Activated B cell treated with CpG ODN at 0.5 μM for 24 hours (primary cell): ENCODE results near the gene NKIRAS1. TPM values are rescaled to one million over a fixed set of nuclear protein-coding genes. Genes with fewer than 3 reads are reported as not detected.
"Not testable (repeated sequence)": the region's sequence is repeated elsewhere in the genome, so short reads cannot be mapped to it uniquely, and the experiment has no call there.

Source experiments
- ATAC-seq: fragments of 200-7000 bp; cut with Tn5 transposase; one replicate; pipeline ENCODE4 v1.10.0; 2021; ENCODE audit warnings: low read depth, mild to moderate bottlenecking, moderate library complexity
- CTCF ChIA-PET: fragments of 350-600 bp; sonication (Branson Sonifier 250); formaldehyde crosslinking; loops from one replicate; lab custom pipeline; 2021; ENCODE audit warnings: antibody characterized with exemption; lab: Charles Lee
- POLR2A ChIA-PET: fragments of 350-600 bp; sonication (Branson Sonifier 250); formaldehyde crosslinking; loops from one replicate; lab custom pipeline; 2021; ENCODE audit warnings: antibody characterized with exemption; lab: Charles Lee
- DNase-seq: peaks from one replicate; pipeline ENCODE4 v3.0.0; 2022
- H3K27ac Mint-ChIP-seq: one replicate; pipeline ENCODE4 v1.8.0; 2020; ENCODE audit warnings: mixed read lengths
- H3K27me3 Mint-ChIP-seq: one replicate; pipeline ENCODE4 v1.8.0; 2021; ENCODE audit warnings: mixed read lengths
- H3K36me3 Mint-ChIP-seq: one replicate; pipeline ENCODE4 v1.8.0; 2021; ENCODE audit warnings: low read depth, mixed read lengths
- H3K4me1 Mint-ChIP-seq: one replicate; pipeline ENCODE4 v1.8.0; 2021; ENCODE audit warnings: mixed read lengths
- H3K4me3 Mint-ChIP-seq: one replicate; pipeline ENCODE4 v1.8.0; 2020; ENCODE audit warnings: mild to moderate bottlenecking, mixed read lengths
- H3K9me3 Mint-ChIP-seq: one replicate; pipeline ENCODE4 v1.8.0; 2020; ENCODE audit warnings: mixed read lengths
- CTCF ChIP-seq: fragments of 200-600 bp; IDR thresholded peaks from one replicate; pipeline ENCODE4 v1.8.0; 2022; ENCODE audit warnings: antibody characterized with exemption, mild to moderate bottlenecking
- intact Hi-C: fragments of 100-400 bp; cut with micrococcal nuclease; formaldehyde crosslinking; loops from one replicate; pipeline ENCODE4 v1.15.1; 2024
- total RNA-seq: library from RNA; stranded (reverse); gene quantifications from 2 replicates; pipeline ENCODE4 v1.2.3, GENCODE V29; 2022

NKIRAS1 gene
- total RNA-seq, 1 donor from 2014 or later = 3.4 TPM

- H3K9me3 Mint-ChIP-seq = no peaks in the 10 kb centered on the region
- no peak overlapping the region for H3K27ac Mint-ChIP-seq
- ATAC-seq (no peak), DNase-seq (no peak)
- intact Hi-C loops = no loop called here
- no peak overlapping the region for H3K4me3 Mint-ChIP-seq
- H3K27me3 Mint-ChIP-seq = no peaks in the 10 kb centered on the region
- no peak for TF ChIP-seq CTCF
- ChIA-PET CTCF (no interaction called here), POLR2A (no interaction called here)
- peaks cover 70% of the 10 kb centered on the region for H3K4me1 Mint-ChIP-seq
- peaks cover 23% of the 10 kb centered on the region for H3K36me3 Mint-ChIP-seq
Measured at GRCh38 chr3:23861689-23862088, 55.1 kb downstream of the NKIRAS1 start.

- POLR2A ChIA-PET = interaction anchor here (1.0 kb wide), 1 partner anchor 86 kb away, joined by 3 read pairs; no protein-coding TSS in a partner anchor
- DNase-seq (no peak), ATAC-seq (no peak)
- CTCF ChIA-PET = interaction anchor here (1.4 kb wide), 1 partner anchor 26 kb away, joined by 5 read pairs; no protein-coding TSS in a partner anchor
- H3K27ac Mint-ChIP-seq = no peak overlapping the region
- no peak overlapping the region for H3K4me3 Mint-ChIP-seq
- H3K36me3 Mint-ChIP-seq = peaks cover 19% of the 10 kb centered on the region
- H3K9me3 Mint-ChIP-seq = no peaks in the 10 kb centered on the region
- H3K27me3 Mint-ChIP-seq = no peaks in the 10 kb centered on the region
- intact Hi-C loops = loop anchor here (5.0 kb wide), 3 partner anchors 98 to 788 kb away; partner anchors contain the start of gene UBE2E2
- peaks cover 57% of the 10 kb centered on the region for H3K4me1 Mint-ChIP-seq
- no peak for TF ChIP-seq CTCF
Measured at GRCh38 chr3:23859839-23860382, 56.9 kb downstream of the NKIRAS1 start.

- H3K36me3 Mint-ChIP-seq = peaks cover 14% of the 10 kb centered on the region
- POLR2A ChIA-PET = interaction anchor here (1.0 to 2.4 kb wide), 2 partner anchors 58 to 87 kb away, joined by 3 to 12 read pairs; partner anchors contain the start of genes NKIRAS1 and RPL15
- DNase-seq = no peak
- no peak overlapping the region for H3K27ac Mint-ChIP-seq
- no peak for ATAC-seq
- H3K4me1 Mint-ChIP-seq = peaks cover 54% of the 10 kb centered on the region
- H3K4me3 Mint-ChIP-seq = no peak overlapping the region
- H3K9me3 Mint-ChIP-seq = no peaks in the 10 kb centered on the region
- CTCF ChIA-PET = interaction anchor here (1.4 to 1.6 kb wide), 2 partner anchors 25 to 29 kb away, joined by 4 to 5 read pairs; no protein-coding TSS in a partner anchor
- no peak for TF ChIP-seq CTCF
- intact Hi-C loops = loop anchor here (5.0 kb wide), 3 partner anchors 97 to 787 kb away; partner anchors contain the start of gene UBE2E2
- H3K27me3 Mint-ChIP-seq = no peaks in the 10 kb centered on the region
Measured at GRCh38 chr3:23859012-23859743, 57.6 kb downstream of the NKIRAS1 start.

GRCh38 chr3:23856286-23856685 lies 60.5 kb downstream of the NKIRAS1 start:
- H3K4me3 Mint-ChIP-seq = no peak overlapping the region
- peaks cover 44% of the 10 kb centered on the region for H3K4me1 Mint-ChIP-seq
- TF ChIP-seq CTCF = no peak
- H3K36me3 Mint-ChIP-seq = peaks cover 5% of the 10 kb centered on the region
- no peaks in the 10 kb centered on the region for H3K9me3 Mint-ChIP-seq
- no peak overlapping the region for H3K27ac Mint-ChIP-seq
- CTCF ChIA-PET = no interaction called here
- intact Hi-C loops = loop anchor here (5.0 kb wide), 3 partner anchors 94 to 784 kb away; partner anchors contain the start of gene UBE2E2
- DNase-seq = no peak
- no peak for ATAC-seq
- no peaks in the 10 kb centered on the region for H3K27me3 Mint-ChIP-seq
- POLR2A ChIA-PET = no interaction called here

GRCh38 chr3:23849462-23849861 lies 67.3 kb downstream of the NKIRAS1 start:
- H3K27me3 Mint-ChIP-seq, DNase-seq, H3K9me3 Mint-ChIP-seq, POLR2A ChIA-PET, CTCF ChIA-PET, intact Hi-C loops, H3K4me3 Mint-ChIP-seq, H3K36me3 Mint-ChIP-seq, ATAC-seq, H3K27ac Mint-ChIP-seq: not testable (repeated sequence)
- H3K4me1 Mint-ChIP-seq = peaks cover 14% of the 10 kb centered on the region
